ENCODE measurements around the gene PRKCI.
"Not testable (repeated sequence)": the region's sequence is repeated elsewhere in the genome, so short reads cannot be mapped to it uniquely, and the experiment has no call there.

PRKCI gene

GRCh38 chr3:170221924-170222646, at the start of gene PRKCI:
Gene PRKCI (plus strand): TSS chr3:170222424. CDS start chr3:170222670, 246 bp downstream.
- peaks cover 2% of the 10 kb centered on the region for H3K9me3 Mint-ChIP-seq
- peaks cover 5% of the 10 kb centered on the region for H3K36me3 Mint-ChIP-seq (ENCODE audit: low read depth)
- peak within 1 kb of the TSS; percentile 96 for H3K27ac Mint-ChIP-seq
- no peaks in the 10 kb centered on the region for H3K27me3 Mint-ChIP-seq
- intact Hi-C loops (cut with micrococcal nuclease) = loop anchor here (2.0 kb wide), 1 partner anchor 41 kb away; the partner anchor contains the start of gene PHC3
- peaks cover 11% of the 10 kb centered on the region for H3K4me1 Mint-ChIP-seq (ENCODE audit: low read depth)
- peak within 1 kb of the TSS; percentile 79 for H3K4me3 Mint-ChIP-seq

DNA sequence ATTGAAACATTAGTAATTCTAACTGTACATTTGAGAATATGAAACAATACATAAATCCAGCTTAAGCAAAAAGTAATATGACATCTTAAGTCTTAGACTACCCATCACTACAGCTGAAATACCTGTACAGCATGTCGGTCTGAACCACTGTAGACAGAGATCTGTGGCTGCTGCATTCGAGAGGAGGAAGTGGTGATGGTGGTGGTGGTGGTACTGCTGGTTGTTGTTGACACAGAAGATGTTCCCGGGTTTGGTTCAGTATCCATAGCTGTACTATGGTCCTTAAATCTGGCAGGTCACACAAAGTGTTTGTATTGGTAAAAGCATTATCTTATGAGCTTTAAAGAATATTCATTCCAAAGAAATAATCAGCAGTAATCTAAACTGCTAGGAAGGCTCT, 43.6 kb upstream of the PRKCI start:
- Mint-ChIP-seq H3K27me3 (no peaks in the 10 kb centered on the region), H3K4me3 (no peak overlapping the region), H3K27ac (no peak overlapping the region), H3K36me3 (ENCODE audit: low read depth) (peaks cover 59% of the 10 kb centered on the region), H3K9me3 (no peaks in the 10 kb centered on the region), H3K4me1 (ENCODE audit: low read depth) (peaks cover 24% of the 10 kb centered on the region)
- intact Hi-C loops (cut with micrococcal nuclease) = loop anchor here (10.0 kb wide), 2 partner anchors 54 to 194 kb away; no protein-coding TSS in a partner anchor

- Mint-ChIP-seq H3K27ac (peak overlapping the region; percentile 99), H3K4me3 (peak overlapping the region; percentile 40), H3K4me1 (ENCODE audit: low read depth) (peaks cover 24% of the 10 kb centered on the region), H3K27me3 (no peaks in the 10 kb centered on the region), H3K9me3 (no peaks in the 10 kb centered on the region), H3K36me3 (ENCODE audit: low read depth) (peaks cover 57% of the 10 kb centered on the region)
- intact Hi-C loops (cut with micrococcal nuclease) = loop anchor here (10.0 kb wide), 2 partner anchors 55 to 195 kb away; no protein-coding TSS in a partner anchor
Observed at GRCh38 chr3:170179432-170179831, 42.8 kb upstream of the PRKCI start.

DNA sequence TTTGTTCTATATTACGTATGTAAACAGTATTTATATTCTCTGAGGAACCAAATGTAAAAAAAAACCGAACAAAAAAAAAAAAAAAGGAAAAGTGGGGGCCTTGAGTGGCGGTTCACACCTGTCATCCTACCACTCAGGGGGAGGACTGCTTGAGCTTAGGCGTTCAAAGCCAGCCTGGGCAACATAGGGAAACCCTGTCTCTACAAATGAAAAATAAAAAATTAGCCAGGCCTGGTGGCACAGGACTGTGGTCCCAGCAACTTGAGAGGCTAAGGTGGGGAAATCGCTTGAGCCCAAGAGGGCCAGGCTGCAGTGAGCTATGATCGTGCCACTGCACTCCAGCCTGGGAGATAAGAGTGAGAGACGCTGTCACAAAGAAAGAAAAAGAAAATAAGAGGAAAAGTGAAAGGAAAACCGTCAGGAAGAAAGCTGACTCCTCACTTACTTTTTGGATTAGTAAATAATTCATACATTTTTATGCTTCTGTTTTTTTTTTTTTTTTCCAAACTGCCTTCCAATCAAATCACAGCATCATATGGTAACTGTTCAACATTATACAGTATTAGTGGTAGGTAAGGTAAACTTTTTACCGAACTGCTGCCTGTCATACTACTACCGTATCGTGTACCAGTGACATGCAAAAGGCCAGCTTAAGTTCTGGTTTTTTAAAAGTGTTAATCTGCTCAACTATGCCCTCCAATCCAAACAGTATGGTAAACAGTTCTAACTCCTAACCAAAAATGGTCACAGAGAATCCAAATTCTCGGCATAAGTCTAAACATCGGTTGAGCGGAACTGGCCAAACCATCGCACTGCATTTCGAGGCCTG, 41.9 kb upstream of the PRKCI start:
- intact Hi-C loops (cut with micrococcal nuclease) = loop anchor here (2.0 kb wide), 3 partner anchors 43 to 407 kb away; partner anchors contain the start of genes MYNN and PRKCI
- Mint-ChIP-seq H3K9me3 (no peaks in the 10 kb centered on the region), H3K27me3 (no peaks in the 10 kb centered on the region), H3K36me3 (ENCODE audit: low read depth) (peaks cover 48% of the 10 kb centered on the region), H3K4me1 (ENCODE audit: low read depth) (peaks cover 22% of the 10 kb centered on the region), H3K4me3 (peak overlapping the region; percentile 98), H3K27ac (peak overlapping the region; percentile 99)

- peaks cover 39% of the 10 kb centered on the region for H3K36me3 Mint-ChIP-seq (ENCODE audit: low read depth)
- H3K4me1 Mint-ChIP-seq (ENCODE audit: low read depth) = peaks cover 19% of the 10 kb centered on the region
- H3K4me3 Mint-ChIP-seq = peak within 1 kb of the TSS; percentile 98
- H3K27me3 Mint-ChIP-seq = no peaks in the 10 kb centered on the region
- intact Hi-C loops (cut with micrococcal nuclease) = loop anchor here (2.0 kb wide), 3 partner anchors 42 to 408 kb away; partner anchors contain the start of genes MYNN and PRKCI
- peak within 1 kb of the TSS; percentile 99 for H3K27ac Mint-ChIP-seq
- no peaks in the 10 kb centered on the region for H3K9me3 Mint-ChIP-seq
Observed at GRCh38 chr3:170180908-170181885, 41.0 kb upstream of the PRKCI start, which contains the start of gene PHC3. Gene PHC3 (minus strand): TSS chr3:170181733. CDS start chr3:170181715, 18 bp downstream.

DNA sequence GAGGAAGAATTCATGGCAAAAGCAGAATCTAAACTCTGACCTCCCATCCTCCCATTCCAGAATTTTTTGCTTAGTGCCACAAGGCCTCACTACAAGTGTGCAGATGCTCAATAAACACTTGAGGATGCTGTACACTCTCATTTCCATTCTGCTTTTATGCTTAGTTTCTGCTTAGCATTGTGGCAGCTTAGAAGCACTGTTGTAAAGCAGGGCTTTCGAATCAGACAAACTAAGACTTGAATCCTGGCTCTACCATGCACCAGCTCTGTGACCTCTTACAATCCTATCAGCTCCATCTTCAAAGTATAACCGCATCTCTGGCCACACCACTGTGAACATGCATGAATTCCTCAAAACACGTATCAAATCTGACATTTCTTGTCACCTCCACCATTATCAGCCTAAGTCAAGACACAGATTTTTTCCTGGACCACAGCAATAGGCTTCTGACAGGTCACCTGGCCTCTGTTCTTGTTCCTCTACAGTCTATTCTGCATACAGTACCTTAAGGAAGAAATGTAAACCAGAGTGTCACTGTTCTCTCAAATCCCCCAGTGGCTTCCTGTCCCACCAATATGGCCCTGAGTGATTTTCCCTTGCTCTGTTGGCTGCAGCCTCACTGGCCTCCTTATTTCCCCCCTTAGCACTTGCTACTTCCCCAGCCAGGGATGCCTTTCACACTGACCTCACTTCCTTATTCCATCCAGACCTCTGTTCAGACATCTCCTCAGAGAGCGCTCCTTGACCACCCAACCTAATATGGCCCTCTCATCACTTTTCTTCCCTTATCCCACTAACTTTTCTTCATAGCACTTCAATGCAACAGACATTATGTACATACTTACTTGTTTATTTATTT, 32.6 kb upstream of the PRKCI start:
- intact Hi-C loops (cut with micrococcal nuclease) = no loop called here
- Mint-ChIP-seq H3K4me3 (no peak overlapping the region), H3K27me3 (no peaks in the 10 kb centered on the region), H3K4me1 (ENCODE audit: low read depth) (peaks cover 16% of the 10 kb centered on the region), H3K9me3 (no peaks in the 10 kb centered on the region), H3K36me3 (ENCODE audit: low read depth) (no peaks in the 10 kb centered on the region), H3K27ac (no peak overlapping the region)

- H3K9me3 Mint-ChIP-seq; H3K27me3 Mint-ChIP-seq; H3K27ac Mint-ChIP-seq; H3K36me3 Mint-ChIP-seq (ENCODE audit: low read depth); H3K4me1 Mint-ChIP-seq (ENCODE audit: low read depth); intact Hi-C loops (cut with micrococcal nuclease); H3K4me3 Mint-ChIP-seq: not testable (repeated sequence)
Observed at GRCh38 chr3:170195759-170196158, 26.5 kb upstream of the PRKCI start.

DNA sequence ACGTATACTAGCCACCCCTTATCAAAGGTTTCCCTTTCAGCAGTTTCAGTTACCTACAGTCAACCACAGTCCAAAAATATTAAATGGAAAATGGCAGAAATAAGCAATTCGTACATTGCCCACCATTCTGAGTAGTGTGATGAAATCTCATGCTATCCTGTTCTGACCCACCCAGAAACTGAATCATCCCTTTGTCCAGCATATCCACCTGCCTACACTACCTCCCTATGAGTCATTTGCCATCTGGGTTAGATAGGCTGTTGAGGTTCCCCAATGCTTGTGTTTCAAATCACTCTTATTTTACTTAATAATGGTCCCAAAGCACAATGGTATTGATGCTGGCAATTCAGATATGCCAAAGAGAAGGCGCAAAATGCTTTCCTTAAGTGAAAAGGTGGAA, 25.4 kb upstream of the PRKCI start:
- Mint-ChIP-seq H3K27ac (no peak overlapping the region), H3K27me3 (peaks cover 4% of the 10 kb centered on the region), H3K9me3 (no peaks in the 10 kb centered on the region), H3K4me1 (ENCODE audit: low read depth) (peaks cover 5% of the 10 kb centered on the region), H3K4me3 (no peak overlapping the region), H3K36me3 (ENCODE audit: low read depth) (no peaks in the 10 kb centered on the region)
- intact Hi-C loops (cut with micrococcal nuclease) = no loop called here

- no peak overlapping the region for H3K4me3 Mint-ChIP-seq
- no peaks in the 10 kb centered on the region for H3K36me3 Mint-ChIP-seq (ENCODE audit: low read depth)
- peaks cover 4% of the 10 kb centered on the region for H3K27me3 Mint-ChIP-seq
- H3K27ac Mint-ChIP-seq = no peak overlapping the region
- intact Hi-C loops (cut with micrococcal nuclease) = no loop called here
- H3K9me3 Mint-ChIP-seq = no peaks in the 10 kb centered on the region
- H3K4me1 Mint-ChIP-seq (ENCODE audit: low read depth) = peaks cover 1% of the 10 kb centered on the region
Observed at GRCh38 chr3:170200987-170201386, 21.2 kb upstream of the PRKCI start.

DNA sequence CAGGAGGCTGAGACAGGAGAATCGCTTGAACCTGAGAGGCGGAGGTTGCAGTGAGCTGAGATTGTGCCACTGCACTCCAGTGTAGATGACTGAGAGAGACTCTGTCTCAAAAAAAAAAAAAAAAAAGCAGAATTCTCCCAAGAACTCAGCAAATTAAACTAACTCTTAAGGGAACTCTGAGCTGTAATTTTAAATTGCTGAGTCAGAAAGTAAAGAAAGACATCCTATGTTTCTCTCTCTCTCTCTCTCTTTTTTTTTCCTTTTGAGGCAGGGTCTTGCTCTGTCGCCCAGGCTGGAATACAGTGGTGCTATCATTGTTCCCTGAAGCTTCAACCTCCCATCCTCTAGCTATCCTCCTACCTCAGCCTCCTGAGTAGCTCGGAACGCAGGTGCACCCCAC, 20.7 kb upstream of the PRKCI start:
- H3K36me3 Mint-ChIP-seq (ENCODE audit: low read depth) = no peaks in the 10 kb centered on the region
- H3K4me1 Mint-ChIP-seq (ENCODE audit: low read depth) = no peaks in the 10 kb centered on the region
- intact Hi-C loops (cut with micrococcal nuclease) = no loop called here
- no peak overlapping the region for H3K4me3 Mint-ChIP-seq
- H3K9me3 Mint-ChIP-seq = no peaks in the 10 kb centered on the region
- H3K27me3 Mint-ChIP-seq = peaks cover 4% of the 10 kb centered on the region
- no peak overlapping the region for H3K27ac Mint-ChIP-seq

DNA sequence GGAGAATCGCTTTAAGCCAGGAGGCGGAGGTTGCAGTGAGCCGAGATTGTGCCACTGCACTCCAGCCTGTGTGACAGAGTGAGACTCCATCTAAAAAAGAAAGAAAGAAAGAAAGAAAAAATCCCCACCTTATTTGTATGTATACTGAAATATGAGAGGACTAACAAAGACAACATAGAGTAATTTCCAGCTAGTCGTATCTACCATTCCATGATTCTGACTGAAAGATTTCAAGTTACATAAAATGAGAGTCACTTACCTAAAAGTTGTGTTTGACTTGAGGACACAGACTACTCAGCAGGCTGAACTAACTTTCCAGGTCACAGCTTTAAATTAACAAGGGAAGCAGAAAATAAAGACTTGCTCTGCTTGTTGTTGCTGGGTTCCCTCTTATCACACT, 18.8 kb upstream of the PRKCI start:
- H3K27ac Mint-ChIP-seq = no peak overlapping the region
- no peaks in the 10 kb centered on the region for H3K36me3 Mint-ChIP-seq (ENCODE audit: low read depth)
- H3K4me1 Mint-ChIP-seq (ENCODE audit: low read depth) = no peaks in the 10 kb centered on the region
- no peaks in the 10 kb centered on the region for H3K9me3 Mint-ChIP-seq
- intact Hi-C loops (cut with micrococcal nuclease) = no loop called here
- H3K4me3 Mint-ChIP-seq = no peak overlapping the region
- peaks cover 4% of the 10 kb centered on the region for H3K27me3 Mint-ChIP-seq

DNA sequence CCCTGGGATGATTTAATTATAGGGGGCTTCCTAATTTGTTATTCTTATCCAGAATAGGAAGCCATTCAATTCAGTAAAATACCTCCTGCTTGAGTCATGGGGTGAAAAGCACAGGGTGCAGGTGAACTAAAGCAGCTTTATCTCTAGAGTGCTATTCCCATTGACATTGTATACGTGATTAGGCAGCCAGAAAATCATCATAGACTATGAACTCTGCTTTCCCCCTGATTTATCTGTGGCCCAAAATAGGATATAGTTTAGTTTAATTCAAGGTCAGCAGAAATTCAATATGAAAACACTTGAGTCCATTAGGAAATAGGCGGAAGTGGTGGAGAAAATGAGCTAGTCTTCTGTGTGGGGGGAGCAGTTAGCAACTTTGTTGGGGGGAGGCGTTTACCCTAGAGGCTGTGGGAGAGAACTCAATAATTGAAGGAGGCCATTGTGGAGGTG, 18.2 kb upstream of the PRKCI start:
- H3K4me3 Mint-ChIP-seq = no peak overlapping the region
- no peaks in the 10 kb centered on the region for H3K9me3 Mint-ChIP-seq
- H3K27me3 Mint-ChIP-seq = peaks cover 2% of the 10 kb centered on the region
- no peaks in the 10 kb centered on the region for H3K36me3 Mint-ChIP-seq (ENCODE audit: low read depth)
- intact Hi-C loops (cut with micrococcal nuclease) = no loop called here
- no peaks in the 10 kb centered on the region for H3K4me1 Mint-ChIP-seq (ENCODE audit: low read depth)
- no peak overlapping the region for H3K27ac Mint-ChIP-seq
